ENCODE data around the gene STK11IP. TPM values are rescaled to one million over a fixed set of nuclear protein-coding genes. Genes with fewer than 3 reads are reported as not detected.

STK11IP gene
- total RNA-seq, 1 donor from 2014 or later: 18.7 TPM

GRCh38 chr2:219581346-219581745 is 16.3 kb upstream of the STK11IP start:
- no peak for DNase-seq (ENCODE audit: low read depth)

DNA sequence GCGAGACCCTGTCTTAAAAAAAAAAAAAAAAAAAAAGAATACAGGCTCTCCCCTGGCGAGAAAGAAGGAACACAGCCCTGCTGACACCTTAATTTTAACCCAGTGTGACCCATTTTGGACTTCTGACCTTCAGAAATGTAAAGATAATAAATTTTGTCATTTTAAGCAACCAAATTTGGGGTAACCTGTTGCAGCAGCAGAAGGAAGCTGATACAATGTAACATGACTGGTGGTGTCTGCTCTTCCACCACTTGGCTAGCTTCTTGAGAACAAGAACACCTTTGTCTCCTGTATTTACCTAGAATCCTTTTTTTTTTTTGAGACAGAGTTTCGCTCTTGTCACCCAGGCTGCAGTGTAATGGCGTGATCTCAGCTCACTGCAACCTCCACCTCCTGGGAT is 6.6 kb upstream of the STK11IP start:
- DNase-seq (ENCODE audit: low read depth): no peak

- DNase-seq (ENCODE audit: low read depth): peak; percentile 13
These were observed 4.9 kb upstream of the STK11IP start for GRCh38 chr2:219592736-219593135.

DNA sequence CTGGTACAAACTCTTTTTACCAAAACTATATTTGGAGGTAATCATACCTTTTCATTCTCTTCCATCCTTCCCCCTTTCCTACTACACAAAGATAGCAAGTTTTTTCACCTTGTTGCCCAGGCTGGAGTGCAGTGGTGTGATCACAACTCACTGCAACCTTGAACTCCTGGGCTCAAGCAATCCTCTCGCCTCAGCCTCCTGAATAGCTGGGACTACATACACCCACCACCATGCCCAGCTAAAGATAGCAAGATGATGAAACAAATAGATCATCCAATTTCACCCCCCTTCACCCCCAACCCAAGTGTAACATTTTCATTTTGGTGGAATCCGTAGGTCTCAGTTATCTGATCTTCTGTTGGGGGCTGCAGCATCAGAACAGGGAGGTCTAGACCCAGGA is 4.5 kb upstream of the STK11IP start:
- DNase-seq (ENCODE audit: low read depth): no peak

GRCh38 chr2:219595256-219595655 is 2.4 kb upstream of the STK11IP start:
- DNase-seq (ENCODE audit: low read depth): peak; percentile 13

DNA sequence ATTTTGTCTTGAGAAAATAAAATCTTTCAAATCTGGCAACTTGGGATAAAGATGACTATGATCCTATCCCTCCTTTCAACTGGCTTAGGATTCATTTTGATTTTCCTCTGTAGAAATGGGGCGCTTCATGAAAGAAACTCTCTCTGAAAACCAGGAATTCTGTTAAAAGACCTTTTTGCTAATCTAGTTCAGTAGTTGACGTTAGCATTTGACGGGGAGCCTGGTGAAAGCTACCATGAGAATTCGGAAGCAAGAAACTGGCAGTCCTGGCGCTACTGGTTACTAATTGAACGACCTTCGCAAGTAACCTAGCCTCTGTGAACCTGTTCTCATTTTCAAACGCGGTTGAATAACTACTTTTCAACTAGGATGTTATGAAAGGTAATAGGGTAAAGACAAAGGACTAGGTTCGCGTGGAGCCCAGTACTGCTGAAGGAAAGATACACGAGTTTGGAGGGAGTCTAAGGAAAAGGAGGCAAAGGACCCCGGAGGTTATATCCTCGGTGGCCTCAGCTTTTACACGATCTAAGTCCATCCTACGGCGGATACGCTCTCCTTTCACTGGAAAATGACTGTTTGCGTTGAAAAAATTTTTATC is 604 bp upstream of the STK11IP start:
- peak; percentile 63 for DNase-seq (ENCODE audit: low read depth)

DNA sequence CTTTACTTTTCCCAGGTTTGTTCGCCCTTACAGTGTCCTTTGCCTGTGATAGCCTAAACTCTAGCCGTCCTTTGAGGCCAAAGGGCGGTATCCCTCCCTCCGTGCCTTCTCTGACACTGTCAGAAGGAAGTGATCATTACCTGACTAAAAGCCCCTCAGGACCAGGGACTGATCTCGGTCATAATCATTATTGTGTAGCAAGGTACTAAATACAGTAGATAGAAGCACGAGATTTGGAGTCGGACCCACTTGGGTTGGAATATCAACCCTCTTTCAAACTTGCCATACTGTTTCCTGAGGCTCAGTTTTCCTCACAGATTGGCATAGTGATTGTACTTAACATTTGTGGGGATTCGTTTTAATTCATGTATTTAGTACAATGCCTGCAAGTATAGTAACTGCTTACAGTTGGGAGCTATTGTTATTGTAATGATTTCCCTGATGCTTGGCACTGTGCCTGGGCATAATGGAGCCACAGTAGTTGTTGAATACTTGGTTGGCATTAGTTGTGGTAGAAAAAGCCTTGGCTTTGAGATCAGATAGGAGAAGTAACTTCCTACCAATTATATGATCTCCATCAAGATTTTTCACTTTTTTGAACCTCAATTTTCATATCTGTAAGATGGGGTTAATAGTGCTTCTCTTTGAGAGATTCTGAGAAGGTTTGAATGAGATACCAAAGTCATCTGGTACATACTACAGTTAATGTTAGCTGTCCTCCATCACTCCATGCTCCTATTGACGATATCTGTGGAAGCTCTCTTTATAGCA is 836 bp downstream of the STK11IP start:
- peak; percentile 25 for DNase-seq (ENCODE audit: low read depth)

GRCh38 chr2:219603771-219604170 is 6.1 kb downstream of the STK11IP start:
- DNase-seq (ENCODE audit: low read depth): no peak

GRCh38 chr2:219605607-219605954 is 7.9 kb downstream of the STK11IP start:
- no peak for DNase-seq (ENCODE audit: low read depth)

- DNase-seq (ENCODE audit: low read depth): no peak
These were observed 10.3 kb downstream of the STK11IP start for GRCh38 chr2:219607931-219608330.

DNA sequence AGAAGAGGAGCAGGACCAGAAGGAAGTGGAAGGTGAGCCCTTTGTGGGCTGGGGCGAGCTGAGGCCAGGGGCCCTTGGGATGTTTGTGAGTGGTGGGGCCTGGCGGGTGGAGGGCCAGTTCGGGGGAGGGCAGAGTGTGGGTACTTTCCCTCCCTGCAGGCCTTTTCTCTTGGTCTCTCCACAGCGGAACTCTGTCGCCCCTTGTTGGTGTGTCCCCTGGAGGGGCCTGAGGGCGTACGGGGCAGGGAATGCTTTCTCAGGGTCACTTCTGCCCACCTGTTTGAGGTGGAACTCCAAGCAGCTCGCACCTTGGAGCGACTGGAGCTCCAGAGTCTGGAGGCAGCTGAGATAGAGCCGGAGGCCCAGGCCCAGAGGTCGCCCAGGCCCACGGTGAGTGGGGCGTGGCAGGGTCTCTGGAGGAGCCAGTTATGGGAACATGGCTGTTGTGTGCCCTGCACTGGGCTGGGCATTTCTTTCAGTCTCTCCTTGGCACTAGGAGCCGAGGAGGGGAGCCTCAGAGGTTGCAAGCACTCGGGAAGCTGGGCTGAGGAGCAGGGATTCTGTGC is 10.8 kb downstream of the STK11IP start:
- no peak for DNase-seq (ENCODE audit: low read depth)

DNA sequence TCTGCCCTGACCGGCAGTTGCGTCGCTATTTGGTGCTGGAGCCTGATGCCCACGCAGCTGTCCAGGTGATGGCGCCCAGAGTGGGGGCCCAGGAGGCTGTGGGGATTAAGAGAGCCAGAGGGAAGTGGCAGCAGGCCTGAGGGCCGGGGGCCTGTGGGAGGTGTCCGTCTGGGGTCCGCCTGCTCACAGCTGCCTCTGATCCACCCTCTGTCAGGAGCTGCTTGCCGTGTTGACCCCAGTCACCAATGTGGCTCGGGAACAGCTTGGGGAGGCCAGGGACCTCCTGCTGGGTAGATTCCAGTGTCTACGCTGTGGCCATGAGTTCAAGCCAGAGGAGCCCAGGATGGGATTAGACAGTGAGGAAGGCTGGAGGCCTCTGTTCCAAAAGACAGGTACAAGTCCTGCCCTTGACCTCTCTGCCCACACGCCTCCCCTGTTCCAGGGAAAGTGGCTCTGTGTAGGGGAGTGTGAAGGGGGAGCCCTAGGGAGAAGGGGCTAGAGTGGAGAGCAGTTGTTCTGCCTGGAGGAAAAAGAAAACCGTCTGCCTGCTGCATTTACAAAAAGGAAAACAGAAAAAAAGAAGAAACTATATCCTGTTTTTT is 11.6 kb downstream of the STK11IP start:
- DNase-seq (ENCODE audit: low read depth): no peak

GRCh38 chr2:219611306-219611705 is 13.6 kb downstream of the STK11IP start:
- no peak for DNase-seq (ENCODE audit: low read depth)

GRCh38 chr2:219611866-219612576 is 14.4 kb downstream of the STK11IP start:
- no peak for DNase-seq (ENCODE audit: low read depth)

DNA sequence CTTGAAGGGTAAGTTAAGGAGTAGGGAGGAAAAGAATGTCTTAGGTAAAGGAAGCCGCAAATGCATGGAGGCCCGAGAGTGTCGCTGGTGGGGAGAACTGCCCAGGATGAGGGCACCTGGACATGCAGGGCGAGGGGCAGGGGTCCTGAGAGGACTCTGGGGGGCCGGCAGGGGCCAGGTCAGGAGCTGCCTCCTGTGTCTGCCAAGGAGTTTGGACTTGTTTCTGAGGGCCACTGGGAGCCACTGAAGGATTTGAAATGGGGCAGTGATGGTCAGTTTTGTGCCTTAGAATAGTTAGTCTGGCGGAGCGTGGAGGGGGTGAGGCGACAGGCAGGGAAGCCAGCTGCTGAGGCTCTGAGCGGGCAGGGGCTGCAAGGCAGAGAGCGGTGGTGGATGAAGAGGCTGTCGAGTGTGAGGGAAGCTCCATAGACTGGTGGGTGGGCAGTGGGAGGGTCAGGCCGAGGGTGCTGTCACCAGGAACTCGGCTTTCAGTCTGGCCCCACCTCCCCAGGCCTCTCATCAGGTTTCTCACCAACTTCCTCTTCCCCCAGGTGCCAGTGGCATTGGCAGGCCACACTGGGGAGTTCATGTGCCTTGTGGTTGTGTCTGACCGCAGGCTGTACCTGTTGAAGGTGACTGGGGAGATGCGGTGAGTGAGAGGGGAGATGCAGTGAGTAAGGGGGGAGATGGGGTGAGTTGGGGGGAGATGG is 15.1 kb downstream of the STK11IP start:
- DNase-seq (ENCODE audit: low read depth): no peak

GRCh38 chr2:219613461-219614070 is 15.9 kb downstream of the STK11IP start:
- no peak for DNase-seq (ENCODE audit: low read depth)

DNA sequence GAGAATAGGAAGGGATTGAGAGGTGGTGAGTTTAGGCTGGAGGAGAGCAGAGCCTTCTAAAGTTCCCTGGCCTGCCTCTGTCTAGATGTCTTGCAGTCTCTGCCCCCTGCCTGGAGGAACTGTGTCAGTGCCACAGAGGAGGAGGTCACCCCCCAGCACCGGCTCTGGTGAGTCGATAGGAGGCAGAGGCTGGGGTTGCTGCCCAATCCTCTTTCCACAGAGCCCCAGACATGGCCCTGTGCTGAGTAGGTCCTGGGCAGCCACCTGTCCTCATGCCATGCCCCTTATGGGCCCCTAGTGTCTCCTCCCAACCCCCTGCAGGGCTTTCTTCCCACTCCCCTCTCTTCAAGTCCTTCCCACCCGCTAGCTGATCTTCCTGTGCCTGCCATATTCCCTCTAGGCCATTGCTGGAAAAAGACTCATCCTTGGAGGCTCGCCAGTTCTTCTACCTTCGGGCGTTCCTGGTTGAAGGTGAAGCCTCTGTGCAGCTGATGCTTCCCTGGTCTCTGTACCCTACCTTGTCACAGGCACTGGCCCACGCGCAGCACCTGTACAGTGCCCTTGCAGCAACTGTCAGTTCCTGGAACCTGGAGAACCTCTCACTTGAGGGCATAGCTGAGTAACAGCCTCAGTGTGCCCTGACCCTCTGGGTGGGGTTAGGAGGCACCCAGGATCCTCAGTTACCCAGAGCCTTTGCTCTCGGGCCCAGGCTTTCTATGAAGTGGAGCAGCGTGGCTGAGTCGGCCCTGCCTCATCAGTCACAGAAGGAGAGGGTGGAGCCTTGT is 16.6 kb downstream of the STK11IP start:
- DNase-seq (ENCODE audit: low read depth): no peak

DNA sequence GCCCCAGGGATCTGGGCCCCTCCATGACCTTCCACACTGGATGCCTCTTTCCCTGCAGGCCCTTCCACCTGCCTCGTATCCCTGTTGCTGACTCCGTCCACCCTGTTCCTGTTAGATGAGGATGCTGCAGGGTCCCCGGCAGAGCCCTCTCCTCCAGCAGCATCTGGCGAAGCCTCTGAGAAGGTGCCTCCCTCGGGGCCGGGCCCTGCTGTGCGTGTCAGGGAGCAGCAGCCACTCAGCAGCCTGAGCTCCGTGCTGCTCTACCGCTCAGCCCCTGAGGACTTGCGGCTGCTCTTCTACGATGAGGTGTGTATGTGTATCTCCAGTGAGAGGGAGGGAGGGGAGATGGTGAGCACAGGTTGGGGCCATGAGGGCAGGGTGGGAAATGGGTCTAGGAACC is 17.4 kb downstream of the STK11IP start:
- DNase-seq (ENCODE audit: low read depth): no peak

DNA sequence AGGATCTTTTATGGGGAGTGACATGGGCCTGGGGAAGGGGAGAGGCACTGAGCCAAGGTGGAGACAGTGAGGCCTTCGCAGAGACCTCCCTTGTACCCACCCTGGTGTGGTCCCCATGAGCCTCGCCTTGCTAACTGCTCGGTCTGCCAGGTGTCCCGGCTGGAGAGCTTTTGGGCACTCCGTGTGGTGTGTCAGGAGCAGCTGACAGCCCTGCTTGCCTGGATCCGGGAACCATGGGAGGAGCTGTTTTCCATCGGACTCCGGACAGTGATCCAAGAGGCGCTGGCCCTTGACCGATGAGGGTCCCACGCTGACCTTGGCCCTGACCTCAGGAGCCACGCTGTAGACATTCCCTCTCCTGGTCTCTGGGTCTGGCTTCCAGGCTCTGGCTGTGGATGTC is 18.2 kb downstream of the STK11IP start:
- DNase-seq (ENCODE audit: low read depth): no peak

- DNase-seq (ENCODE audit: low read depth): no peak
These were observed 18.9 kb downstream of the STK11IP start for GRCh38 chr2:219616550-219616949.
